Activated naive CD4-positive, alpha-beta T cell treated with Interleukin-2 at 50 U/mL for 16 hours (primary cell): Measurements from ENCODE around the gene LEP.

Source experiments
- DNase-seq: peaks from one replicate; pipeline ENCODE4 v3.0.0-alpha.2; 2020

LEP gene

GRCh38 chr7:128240696-128241386 lies at the start of gene LEP:
LEP (plus strand) TSS chr7:128241278; CDS start chr7:128252019, 10,741 bp downstream.
- no peak for DNase-seq

DNA sequence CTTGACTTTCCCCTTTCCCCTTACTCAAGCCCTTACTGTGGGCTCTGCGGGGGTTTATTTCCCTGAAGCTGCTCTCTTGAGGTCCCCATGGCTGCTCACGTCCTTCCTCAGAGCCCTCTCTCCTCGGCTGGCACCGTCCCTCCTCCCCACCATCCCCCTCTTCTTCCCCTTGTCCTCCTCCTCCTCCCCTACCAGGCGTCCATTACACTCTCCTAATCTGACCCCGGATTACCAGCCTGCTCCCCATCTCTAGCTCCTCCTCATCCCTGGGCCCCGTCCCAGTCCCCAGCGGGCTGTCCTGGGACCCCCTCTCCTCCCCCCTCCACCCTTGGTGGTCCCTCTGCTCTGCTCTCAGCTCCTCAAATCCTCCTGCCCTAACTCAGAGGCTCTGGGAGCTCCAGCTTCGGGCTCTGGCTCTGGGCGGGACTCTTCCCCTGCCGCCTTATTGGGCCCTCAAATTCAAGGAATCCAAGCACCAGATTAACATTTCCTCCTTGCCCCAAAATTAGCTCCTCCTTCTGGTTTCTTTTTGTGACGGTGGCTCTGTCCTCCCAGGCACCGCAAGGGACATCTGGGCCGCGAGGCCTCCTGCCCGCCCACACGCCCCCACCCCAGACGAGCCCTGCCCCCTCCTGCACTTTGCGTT lies 48.5 kb upstream of the LEP start:
- no peak for DNase-seq

GRCh38 chr7:128194533-128195282 lies 46.4 kb upstream of the LEP start:
- DNase-seq, result no peak

DNA sequence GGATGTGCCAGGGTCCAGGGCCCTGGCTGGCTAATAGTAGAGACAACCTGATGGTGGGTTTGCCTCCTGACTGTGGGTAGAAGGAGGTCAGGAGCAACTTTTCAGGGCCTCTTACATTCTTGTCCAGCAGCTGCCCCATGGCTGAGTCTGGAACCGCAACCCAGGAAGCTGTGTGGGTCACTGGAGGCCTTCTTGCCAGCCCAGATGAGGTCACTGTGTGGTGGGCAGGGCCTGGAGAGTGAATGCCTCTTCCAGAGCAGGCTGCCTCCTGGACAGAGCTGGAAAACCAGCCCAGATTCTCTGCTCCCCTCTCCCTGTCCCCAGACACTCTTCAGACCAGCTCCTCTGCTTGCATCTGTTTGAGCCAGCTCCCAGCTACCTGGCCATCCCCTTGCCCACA lies 43.5 kb upstream of the LEP start:
- DNase-seq, result no peak

DNA sequence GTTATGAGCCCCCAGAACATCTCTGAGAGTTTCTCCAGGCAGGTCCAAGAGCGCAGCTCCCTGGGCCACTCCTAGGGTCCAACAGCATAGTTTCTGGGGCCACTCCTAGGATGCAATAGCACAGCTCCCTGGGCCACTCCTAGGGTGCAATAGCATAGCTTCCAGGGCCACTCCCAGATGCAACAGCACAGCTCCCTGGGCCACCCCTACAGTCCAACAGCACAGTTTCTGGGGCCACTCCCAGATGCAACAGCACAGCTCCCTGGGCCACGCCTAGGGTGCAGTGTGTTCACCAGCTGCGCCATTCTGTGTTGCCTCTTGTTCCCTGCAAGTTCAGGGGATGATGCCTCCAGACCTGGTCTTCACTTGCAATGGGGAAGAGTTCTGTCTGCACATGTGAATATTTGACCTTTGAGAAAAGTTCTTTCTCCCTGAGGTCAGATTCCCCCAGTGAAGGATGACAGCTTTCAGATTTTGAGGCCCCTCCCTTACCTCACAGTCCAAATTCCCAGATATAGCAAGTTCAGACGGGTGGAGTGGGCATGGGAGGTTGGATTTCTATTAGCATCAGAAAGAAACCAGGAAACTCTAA lies 43.0 kb upstream of the LEP start:
- DNase-seq, result no peak

DNA sequence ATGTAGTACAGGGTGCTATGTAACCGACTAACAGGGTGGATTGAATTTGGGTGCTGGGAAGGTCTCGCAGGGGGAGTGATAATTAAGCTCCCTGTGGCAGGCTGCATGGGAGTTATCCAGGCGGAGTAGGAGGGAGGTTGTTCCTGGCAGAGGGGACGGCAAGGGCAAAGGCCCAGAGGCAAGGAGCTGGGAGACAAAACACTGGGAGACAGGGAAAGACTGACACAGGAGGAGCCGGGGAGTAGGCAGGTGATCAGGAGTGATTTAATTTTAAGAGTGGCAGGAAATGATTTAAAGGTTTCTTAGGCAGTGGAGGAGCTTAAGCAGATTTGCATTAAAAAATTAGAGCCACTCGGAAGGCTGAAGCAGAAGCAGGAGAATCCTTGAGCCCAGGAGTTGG lies 40.7 kb upstream of the LEP start:
- DNase-seq, result no peak

DNA sequence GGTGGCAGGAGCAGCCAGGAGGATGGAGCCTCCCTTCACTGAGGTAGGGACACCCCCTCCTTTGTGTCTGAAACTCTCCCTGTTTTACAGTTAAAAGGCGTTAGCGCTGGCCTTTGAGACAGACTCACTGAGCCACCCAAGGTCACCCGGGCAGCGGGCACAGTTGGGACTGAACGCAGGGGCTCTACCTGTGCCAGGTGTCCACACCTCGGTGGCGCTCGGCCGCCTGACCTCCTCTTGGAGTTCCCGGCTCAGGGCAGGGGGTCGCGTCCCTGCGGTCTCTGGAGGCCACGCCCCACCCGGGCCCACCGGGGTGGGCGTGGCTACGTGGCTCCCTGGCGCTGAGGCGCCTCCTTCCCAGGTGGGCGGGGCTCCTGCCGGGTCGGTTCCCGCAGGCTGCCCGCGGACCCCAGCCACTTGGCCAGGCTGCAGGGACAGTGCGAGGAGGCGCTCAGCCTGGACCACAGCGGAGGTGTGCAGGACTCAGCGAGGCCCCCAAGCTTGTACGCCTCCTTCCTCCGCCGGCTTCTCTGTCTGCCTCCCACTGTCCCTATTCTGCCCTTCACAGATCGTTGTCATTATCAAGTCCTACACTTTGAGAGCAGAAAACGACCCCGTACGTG lies 39.9 kb upstream of the LEP start:
- no peak for DNase-seq

DNA sequence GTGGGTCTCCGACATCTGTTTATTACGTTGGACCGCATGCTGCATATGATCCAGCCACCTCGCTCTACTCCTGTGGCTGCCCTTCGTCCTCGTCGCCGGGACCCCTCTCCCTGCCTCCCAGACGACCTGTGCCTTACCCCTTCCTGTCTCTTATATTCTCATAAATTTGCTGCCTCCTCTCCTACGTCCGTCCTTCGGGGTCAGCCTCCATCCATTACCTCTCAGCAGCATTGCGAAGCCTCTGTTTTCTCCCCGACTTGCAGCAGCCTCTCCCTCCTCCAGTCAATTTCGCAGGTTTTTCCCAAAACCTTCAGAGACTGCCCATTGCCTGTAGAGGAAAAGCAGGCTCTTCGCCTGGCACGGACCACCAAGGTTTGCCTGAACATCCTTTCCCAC lies 39.4 kb upstream of the LEP start:
- DNase-seq, result no peak

- DNase-seq, result no peak
Observed at GRCh38 chr7:128202287-128202957, 38.7 kb upstream of the LEP start.

- no peak for DNase-seq
Observed at GRCh38 chr7:128203047-128203491, 38.0 kb upstream of the LEP start.

DNA sequence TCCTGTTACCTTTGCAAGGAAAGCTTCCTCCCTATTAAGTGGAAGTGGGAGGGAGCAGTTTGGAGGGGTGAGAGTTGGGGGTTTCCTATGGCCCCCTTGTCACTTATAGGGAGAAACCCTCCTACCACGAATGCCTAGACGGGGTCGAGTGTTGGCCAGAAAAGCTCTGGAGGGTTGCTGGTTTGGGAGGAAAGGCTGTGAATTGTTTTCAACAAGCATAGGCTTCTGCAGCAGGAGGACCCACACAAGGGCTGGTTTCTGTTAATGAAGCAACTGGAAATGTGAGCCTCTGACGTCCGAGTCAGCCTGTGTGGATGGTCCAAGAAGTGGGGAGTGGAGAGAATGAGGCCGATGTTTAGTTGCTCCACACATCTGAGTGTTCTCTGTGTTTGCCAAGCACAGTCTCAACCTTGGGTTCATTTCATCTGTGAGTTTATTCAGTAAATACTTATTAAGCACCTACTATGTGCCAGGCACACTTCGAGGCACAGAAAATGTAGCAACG lies 37.3 kb upstream of the LEP start:
- DNase-seq, result no peak

DNA sequence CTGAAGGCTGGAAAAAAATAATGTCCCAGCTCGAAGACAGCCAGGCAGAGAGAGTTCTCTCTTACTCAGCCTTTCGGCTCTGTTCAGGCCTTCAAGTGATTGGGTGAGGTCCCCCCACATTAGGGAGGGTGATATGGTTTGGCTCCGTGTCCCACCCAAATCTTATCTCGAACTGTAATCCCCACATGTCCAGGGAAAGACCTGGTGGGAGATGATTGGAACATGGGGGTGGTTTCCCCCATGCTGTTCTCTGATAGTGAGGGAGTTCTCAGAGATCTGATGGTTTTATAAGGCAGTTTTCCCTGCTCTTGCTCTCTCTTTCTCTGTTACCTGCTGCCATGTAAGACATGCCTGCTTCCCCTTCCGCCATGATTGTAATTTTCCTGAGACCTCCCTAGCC lies 36.6 kb upstream of the LEP start:
- DNase-seq, result no peak

DNA sequence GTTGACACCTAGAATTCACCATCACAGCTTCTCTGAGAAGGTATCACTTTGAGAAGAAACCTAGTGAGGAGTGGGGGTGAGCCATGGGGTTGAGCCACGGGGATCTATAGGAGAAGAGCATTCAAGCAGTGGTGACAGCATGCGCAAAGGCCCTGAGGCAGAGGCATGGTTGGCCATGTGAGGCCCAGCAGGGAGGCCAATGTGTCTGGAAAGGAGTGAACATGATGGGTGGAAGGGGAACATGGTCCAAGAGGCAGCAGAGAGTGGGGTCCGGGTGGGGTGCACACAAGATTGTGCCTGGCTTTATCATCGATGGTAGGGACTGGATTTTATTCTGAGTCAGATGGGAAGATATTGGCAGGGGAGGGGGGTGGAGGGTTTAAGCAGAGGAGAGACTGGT lies 36.0 kb upstream of the LEP start:
- no peak for DNase-seq

- DNase-seq, result no peak
Observed at GRCh38 chr7:128206017-128206746, 34.9 kb upstream of the LEP start.

- no peak for DNase-seq
Observed at GRCh38 chr7:128206747-128207500, 34.2 kb upstream of the LEP start.

DNA sequence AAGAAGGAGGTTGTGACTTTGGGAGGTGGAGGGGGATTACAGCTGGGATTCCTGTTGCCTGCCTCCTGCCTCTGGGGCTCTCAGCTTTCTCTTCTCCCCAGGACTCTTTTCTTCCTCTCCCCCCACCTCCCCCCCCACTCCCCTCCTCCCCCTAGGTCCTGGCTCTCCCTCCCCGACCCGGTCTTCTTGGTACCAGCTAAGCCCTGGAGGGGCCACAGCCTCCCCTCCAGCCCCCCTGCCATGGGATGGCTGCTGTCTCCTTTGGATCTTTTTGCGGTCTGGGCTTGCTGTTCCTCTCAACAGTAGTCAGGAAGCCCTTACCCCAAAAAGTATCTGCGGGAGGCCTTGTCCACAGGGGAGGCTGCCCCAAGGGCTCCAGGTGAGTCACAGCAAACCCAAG lies 33.5 kb upstream of the LEP start:
- DNase-seq, result no peak

DNA sequence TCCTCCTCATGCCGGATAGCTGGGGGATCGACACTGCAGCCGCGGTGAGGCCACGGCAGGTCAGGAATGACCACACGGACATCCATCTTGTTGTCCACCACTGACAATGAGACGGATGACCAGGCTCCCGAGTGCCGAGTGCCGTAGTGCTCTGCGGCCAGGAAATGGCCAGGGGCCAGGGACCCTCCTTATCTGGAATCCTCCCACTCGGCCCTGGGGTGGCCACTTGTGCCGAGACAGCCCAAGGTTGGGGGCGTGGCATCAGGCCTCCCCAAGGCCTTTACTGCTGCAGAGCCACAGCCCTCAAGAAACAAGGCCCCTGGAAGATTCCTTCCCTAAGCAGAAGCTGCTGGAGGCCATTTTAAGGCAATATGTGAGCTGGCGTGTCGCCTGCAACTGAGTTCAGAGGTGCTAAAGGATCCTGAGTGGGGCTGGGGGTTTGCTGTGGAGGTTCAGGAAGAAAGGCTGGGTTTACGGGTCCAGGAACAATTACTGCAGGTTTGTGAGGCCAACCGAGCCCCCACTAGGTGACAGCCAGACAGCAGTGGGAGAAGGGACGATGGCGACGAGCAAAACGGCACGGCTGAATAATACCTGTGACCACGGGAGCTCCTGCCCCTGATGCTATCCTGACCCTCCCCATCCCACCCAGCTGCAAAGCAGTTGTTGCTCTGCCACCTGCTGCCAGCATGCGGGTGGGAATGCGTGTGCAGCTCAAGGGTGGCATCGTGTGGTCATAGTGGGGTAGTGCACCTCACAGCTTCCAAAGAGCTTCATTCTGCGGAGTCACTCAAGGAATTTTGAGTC lies 31.6 kb upstream of the LEP start:
- DNase-seq, result peak; percentile 69

DNA sequence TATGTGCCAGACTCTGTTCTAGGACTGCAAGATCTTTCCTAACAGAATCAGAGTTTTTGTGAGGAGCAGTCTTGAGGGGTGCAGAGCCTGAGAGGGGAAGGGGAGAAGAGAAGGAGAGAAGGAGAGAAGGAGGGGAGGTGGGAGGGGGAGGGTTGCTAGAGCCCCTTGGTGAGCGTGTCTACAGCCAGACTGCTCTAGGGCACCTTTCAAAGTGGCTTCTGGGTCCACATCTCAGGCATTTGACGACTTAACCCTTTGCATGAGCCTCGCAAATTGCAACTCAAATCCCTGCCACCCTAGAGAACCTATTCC lies 31.1 kb upstream of the LEP start:
- DNase-seq, result no peak

DNA sequence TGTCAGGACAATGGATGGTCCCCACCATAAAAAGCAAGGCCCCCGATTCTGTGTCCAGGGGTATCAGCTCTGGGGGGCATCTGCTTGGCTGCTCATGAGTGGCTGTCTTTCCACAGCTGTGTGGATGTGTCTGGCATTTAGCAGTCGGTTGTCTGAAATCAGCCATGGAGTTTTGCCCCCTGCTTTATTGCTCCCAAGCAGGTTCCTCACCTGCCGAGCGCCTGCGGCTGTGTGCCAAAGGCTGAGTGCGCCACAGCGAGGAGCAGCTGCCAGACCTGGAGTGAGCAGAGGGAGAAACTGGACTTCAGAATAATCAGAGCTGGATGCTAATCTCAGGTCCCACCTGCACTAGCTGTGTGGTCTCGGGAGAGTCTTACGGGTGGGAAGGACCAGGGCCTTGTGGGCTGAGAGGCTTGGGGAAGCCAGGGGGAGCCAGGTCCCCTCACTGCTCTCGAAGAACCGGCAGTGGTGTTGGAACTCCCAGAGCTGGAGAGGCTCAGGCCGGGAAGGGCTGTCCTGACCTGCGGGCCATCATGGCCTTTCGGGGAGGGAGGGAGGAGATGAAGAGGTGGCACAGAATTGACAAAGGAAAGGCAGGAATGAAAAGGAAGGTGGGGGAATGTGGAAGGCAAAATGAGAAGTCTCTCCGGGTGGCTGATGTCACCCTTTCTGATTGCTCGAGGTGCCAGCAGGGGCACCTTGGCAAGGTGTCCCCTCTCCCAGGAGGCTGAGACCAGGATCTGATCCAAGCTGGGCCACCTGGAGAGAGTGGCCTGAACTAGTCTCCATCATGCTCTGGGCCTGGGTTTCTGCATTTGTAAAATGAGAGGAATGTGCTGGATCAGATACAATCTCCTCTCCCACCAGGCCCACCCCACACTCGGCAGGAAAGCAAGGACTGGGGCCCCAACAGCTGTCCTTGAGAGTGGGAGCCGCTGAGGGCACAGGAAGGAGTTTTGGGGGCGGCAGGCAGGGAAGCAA lies 30.2 kb upstream of the LEP start:
- DNase-seq, result no peak
